ENCODE results near the gene PTPRS. TPM values are rescaled to one million over a fixed set of nuclear protein-coding genes. Genes with fewer than 3 reads are reported as not detected.

PTPRS gene
- total and polyA plus RNA-seq, 2 experiments from 2014 or later: 46.0 to 351 TPM

DNA sequence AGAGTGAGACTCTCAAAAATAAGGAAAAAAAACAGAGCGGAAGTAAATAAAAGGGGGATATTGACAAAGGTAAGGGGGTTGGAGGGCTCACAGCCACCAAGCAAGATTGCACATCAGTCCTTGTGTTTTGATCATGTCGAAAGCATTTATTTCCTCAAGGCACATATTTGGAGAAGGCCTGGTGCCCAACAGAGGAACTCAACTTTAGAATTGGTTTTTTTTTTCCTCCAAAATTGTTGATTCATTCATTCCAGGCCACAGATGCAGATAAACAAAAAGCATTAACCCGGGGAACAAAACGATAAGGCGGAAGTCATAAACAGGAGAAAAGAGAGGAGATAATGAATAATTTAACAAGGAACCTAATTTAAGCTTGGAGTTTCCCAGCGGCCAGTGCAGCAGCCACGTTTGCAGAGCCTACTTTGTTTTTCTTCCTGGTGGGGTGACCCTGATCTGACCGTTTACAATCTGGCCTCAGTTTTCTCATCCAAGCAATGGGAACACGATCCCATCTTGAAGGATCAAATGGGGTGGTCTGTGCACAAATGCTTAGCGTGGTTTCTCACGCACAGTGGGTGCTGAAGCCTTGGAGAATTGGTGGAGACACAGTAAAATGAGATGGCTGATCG is 2.1 kb upstream of the PTPRS start:
- Histone ChIP-seq H3K4me1 (ENCODE audit: low read depth) (peaks cover 10% of the 10 kb centered on the region), H3K27me3 (no peaks in the 10 kb centered on the region), H3K4me3 (no peak overlapping the region), H3K9me3 (ENCODE audit: low read depth) (no peaks in the 10 kb centered on the region), H3K36me3 (no peaks in the 10 kb centered on the region), H3K27ac (no peak overlapping the region)
- no peak for DNase-seq (ENCODE audit: low read depth in 1 of 2, low spot score in 1 of 2)
- TF ChIP-seq, protein P1, sequence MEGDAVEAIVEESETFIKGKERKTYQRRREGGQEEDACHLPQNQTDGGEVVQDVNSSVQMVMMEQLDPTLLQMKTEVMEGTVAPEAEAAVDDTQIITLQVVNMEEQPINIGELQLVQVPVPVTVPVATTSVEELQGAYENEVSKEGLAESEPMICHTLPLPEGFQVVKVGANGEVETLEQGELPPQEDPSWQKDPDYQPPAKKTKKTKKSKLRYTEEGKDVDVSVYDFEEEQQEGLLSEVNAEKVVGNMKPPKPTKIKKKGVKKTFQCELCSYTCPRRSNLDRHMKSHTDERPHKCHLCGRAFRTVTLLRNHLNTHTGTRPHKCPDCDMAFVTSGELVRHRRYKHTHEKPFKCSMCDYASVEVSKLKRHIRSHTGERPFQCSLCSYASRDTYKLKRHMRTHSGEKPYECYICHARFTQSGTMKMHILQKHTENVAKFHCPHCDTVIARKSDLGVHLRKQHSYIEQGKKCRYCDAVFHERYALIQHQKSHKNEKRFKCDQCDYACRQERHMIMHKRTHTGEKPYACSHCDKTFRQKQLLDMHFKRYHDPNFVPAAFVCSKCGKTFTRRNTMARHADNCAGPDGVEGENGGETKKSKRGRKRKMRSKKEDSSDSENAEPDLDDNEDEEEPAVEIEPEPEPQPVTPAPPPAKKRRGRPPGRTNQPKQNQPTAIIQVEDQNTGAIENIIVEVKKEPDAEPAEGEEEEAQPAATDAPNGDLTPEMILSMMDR (IDR thresholded peaks at IDR 0.05; ENCODE audit: low read depth, low read length): no peak

DNA sequence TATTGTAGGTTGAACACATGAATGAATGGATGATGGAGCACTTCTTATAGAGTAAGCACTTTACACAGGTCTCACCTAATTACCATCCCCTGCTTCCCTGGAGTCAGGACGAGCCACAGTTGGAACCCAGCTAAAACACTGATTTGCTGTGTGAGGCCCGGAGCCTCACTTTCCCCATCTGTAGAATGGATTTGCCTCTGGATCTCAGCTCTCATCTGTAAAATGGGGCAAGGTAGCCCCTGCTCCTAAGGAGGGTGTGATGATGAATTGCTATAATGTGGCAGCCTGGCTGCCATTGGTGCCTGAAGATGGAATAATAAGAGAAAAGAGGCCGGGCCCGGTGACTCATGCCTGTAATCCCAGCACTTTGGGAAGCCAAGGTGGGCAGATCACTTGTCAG is 1.4 kb upstream of the PTPRS start:
- TF ChIP-seq, protein P1 (IDR thresholded peaks at IDR 0.05; ENCODE audit: low read depth, low read length): no peak
- Histone ChIP-seq H3K27me3 (no peaks in the 10 kb centered on the region), H3K4me3 (no peak overlapping the region), H3K4me1 (ENCODE audit: low read depth) (peaks cover 10% of the 10 kb centered on the region), H3K27ac (no peak overlapping the region), H3K36me3 (no peaks in the 10 kb centered on the region), H3K9me3 (ENCODE audit: low read depth) (no peaks in the 10 kb centered on the region)
- no peak for DNase-seq (ENCODE audit: low read depth in 1 of 2, low spot score in 1 of 2)

DNA sequence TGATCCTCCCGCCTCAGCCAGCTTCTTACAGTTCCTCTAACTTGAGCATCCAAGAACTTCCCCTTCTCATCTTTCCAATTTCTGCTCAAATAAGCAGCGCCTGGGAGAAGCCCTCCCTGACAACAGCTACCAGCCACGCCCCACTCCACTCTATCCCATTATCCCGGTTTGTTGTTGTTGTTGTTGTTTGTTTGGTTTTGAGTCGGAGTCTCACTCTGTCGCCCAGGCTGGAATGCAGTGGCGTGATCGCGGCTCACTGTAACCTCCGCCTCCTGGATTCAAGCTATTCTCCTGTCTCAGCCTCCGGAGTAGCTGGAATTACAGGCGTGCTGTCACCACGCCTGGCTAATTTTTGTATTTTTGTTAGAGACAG is 822 bp upstream of the PTPRS start:
- no peak for DNase-seq (ENCODE audit: low read depth in 1 of 2, low spot score in 1 of 2)
- H3K4me1 ChIP-seq (ENCODE audit: low read depth): peaks cover 11% of the 10 kb centered on the region
- no peaks in the 10 kb centered on the region for H3K27me3 ChIP-seq
- no peaks in the 10 kb centered on the region for H3K36me3 ChIP-seq
- no peak overlapping the region for H3K4me3 ChIP-seq
- TF ChIP-seq, protein P1 (IDR thresholded peaks at IDR 0.05; ENCODE audit: low read depth, low read length): no peak
- no peak overlapping the region for H3K27ac ChIP-seq
- no peaks in the 10 kb centered on the region for H3K9me3 ChIP-seq (ENCODE audit: low read depth)

DNA sequence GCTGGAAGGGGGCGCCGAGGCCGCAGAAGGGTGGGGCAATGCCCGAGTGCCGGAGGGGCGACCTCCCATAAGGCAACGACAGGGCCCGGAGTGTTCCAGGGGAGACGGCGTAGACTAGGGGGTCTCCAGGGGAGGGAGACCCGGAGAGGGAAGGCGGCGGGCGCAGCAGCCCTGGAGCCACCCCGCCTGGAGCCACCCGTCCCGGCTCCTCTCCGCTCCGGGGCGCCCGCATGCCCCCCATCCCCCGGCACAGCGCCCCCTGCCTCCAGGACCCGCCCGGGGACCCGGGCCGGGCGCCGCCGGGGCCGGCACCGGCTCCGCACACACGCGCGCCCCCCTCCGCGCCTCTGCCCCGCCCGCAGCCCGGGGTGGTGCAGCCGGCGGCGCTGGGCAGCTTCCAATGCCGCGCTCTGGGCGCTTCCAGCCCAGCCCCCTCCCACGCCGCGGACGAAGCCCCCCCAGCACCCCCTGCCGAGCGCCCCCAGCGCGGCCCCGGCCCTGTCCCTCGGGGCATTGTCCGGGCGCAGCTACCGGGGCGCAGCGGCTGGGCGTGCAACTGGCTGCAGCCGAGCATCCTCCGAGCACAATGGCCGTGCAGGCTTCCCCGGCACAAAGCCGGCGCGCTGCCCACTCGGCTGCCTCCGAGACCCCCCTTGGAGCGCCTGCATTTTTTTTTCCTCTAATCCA is 519 bp downstream of the PTPRS start:
- H3K27ac ChIP-seq: peak overlapping the region; percentile 1

DNA sequence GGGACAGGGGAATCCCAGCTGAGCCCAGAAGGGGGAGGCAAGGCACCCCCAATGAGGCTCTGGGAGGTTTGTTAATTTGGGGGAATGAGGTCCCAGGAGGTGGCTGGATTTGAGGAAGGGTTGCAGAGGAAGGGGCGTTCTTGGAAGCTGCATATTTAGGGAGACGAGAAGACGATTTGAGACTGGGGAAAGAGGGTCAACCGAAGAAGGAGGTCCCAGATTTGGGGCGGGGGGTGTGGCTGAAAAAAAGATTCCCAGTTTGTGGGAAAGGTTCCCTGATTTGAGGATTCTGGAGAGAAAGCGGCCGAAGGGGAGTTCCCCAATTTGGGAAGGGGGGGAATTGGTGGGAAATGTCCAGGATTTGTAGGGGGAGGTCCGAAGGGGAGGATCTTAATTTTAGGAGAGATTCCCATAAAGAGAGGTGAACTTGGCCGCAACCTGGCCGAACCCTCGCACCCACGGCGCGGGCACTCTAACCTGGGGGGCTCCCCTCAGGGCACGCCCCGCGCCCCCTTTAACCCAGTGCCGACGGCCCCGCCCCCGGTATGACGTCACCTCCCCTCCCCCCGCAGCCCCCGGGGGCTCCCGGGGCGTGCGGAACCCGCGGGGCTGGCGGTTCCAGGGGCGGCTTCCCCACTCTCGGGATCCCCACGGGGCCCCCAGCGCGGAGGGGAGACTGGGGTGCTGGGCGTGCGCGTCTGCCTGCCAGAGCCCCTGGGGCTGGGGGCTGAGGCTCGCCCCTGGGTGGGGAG is 1.2 kb downstream of the PTPRS start:
- peaks cover 15% of the 10 kb centered on the region for H3K4me1 ChIP-seq (ENCODE audit: low read depth)
- no peak for DNase-seq (ENCODE audit: low read depth in 1 of 2, low spot score in 1 of 2)
- TF ChIP-seq, protein P1 (IDR thresholded peaks at IDR 0.05; ENCODE audit: low read depth, low read length): no peak
- H3K4me3 ChIP-seq: peak overlapping the region; percentile 92
- no peaks in the 10 kb centered on the region for H3K36me3 ChIP-seq
- peak overlapping the region; percentile 1 for H3K27ac ChIP-seq
- H3K27me3 ChIP-seq: no peaks in the 10 kb centered on the region
- H3K9me3 ChIP-seq (ENCODE audit: low read depth): no peaks in the 10 kb centered on the region

More for the DNA sequence above, 519 bp downstream of the PTPRS start:
- H3K9me3 ChIP-seq (ENCODE audit: low read depth): no peaks in the 10 kb centered on the region
- H3K27me3 ChIP-seq: no peaks in the 10 kb centered on the region
- peaks cover 15% of the 10 kb centered on the region for H3K4me1 ChIP-seq (ENCODE audit: low read depth)
- TF ChIP-seq, protein P1 (IDR thresholded peaks at IDR 0.05; ENCODE audit: low read depth, low read length): no peak
- H3K36me3 ChIP-seq: no peaks in the 10 kb centered on the region
- peak; percentile 28 to 70 for DNase-seq (ENCODE audit: low read depth in 1 of 2, low spot score in 1 of 2)
- H3K4me3 ChIP-seq: peak overlapping the region; percentile 92

Measured in cardiac muscle cell (in vitro differentiated cells and primary cell).